D721Med (cell line): ENCODE measurements around the gene AKAP1.
A peak's percentile ranks its signal among the peaks of the same experiment; 100 is the strongest.

Source experiments
- DNase-seq: peaks from one replicate; pipeline ENCODE4 v3.0.0; 2011; ENCODE audit warnings: low spot score; ENCODE audit not compliant: insufficient read length
- FAIRE-seq: peaks from 2 replicates; lab custom pipeline; 2011; peaks lifted over from hg19 to GRCh38; lab: Jason Lieb, UNC
- TF ChIP-seq, protein P1 (sequence below): IDR thresholded peaks from 2 replicates; pipeline ENCODE4 v1.5.1; 2012; ENCODE audit warnings: mild to moderate bottlenecking, control low read depth; ENCODE audit not compliant: insufficient read depth; ENCODE audit errors: missing control alignments

Gene AKAP1

DNA sequence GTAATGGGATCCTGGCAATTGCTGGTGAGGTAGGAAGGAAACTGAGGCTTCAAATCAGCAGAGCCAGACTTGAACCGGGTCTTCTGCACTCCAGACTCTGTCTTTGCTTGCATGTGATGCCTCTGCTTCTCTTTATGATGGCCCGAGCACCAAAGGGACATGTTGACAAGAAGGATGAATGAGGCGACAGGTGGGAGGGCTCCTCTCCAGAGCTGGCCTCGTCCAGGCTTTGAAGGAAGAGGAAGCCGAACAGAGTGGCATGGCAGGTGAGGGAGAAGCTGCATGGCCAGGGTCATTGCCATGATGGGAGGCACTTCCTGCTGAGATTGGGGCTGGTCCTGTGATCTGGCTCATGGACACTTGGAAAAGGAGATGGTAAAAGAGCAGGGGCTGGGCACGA is 40.8 kb downstream of the AKAP1 start:
- DNase-seq: no peak
- FAIRE-seq: no peak
- TF ChIP-seq, protein P1, sequence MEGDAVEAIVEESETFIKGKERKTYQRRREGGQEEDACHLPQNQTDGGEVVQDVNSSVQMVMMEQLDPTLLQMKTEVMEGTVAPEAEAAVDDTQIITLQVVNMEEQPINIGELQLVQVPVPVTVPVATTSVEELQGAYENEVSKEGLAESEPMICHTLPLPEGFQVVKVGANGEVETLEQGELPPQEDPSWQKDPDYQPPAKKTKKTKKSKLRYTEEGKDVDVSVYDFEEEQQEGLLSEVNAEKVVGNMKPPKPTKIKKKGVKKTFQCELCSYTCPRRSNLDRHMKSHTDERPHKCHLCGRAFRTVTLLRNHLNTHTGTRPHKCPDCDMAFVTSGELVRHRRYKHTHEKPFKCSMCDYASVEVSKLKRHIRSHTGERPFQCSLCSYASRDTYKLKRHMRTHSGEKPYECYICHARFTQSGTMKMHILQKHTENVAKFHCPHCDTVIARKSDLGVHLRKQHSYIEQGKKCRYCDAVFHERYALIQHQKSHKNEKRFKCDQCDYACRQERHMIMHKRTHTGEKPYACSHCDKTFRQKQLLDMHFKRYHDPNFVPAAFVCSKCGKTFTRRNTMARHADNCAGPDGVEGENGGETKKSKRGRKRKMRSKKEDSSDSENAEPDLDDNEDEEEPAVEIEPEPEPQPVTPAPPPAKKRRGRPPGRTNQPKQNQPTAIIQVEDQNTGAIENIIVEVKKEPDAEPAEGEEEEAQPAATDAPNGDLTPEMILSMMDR: no peak

DNA sequence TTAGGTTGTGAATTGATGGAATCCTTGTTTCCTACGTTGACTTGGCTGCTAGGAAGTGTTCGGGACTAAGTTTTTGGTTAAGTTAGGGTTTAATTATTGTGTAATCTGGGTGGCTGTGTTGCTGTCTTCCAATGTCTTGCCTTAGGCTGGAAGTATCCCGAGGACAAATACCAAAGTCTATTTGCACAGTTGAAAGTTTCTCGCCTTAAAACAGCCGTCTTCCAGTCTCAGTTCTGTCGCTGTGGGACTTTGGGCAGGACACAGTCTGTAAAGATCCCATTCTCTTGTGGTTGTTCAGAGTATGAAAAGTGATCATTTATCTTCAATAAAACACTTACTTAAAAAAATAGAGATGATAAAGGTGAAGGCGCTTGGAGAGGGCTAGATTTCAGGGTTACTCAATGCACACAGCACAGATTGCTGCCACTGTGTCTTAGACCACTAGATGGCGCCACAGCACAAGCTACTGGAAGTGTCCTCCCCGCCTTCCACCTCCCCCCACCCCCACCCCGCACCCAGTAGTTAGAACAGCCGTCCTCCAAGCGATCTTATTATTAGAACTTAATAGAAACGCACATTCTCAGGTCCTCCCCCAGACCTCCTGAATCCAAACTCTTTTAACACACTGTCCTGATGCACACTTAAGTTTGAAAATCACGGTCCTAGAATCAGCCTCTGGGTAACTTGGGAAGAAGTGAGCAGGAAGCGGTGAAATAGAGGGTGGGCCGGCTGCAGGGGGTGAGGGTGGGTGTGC is 45.8 kb downstream of the AKAP1 start:
- FAIRE-seq (no peak), DNase-seq (peak; percentile 95)
- TF ChIP-seq, protein P1: peak; percentile 93

DNA sequence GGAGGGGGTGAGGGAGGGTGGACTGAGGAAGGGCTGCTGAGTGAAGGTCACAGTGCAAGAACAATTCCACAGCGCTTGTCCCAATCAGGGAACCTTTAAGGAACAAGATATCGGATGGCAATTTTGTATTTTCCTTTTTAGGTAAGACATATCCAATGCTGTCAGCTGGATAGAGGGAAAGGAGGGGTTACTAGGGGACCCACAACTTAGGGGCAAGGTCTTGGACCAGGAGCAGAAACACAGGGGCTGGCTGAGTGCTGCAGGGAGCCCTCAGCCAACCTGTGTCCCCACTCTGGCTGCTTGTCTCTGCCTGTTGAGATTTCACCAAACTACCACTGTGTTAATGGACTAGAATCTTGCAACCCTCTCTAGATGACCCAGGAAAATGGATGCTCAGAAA is 47.6 kb downstream of the AKAP1 start:
- DNase-seq (no peak), FAIRE-seq (no peak)
- TF ChIP-seq, protein P1: no peak

DNA sequence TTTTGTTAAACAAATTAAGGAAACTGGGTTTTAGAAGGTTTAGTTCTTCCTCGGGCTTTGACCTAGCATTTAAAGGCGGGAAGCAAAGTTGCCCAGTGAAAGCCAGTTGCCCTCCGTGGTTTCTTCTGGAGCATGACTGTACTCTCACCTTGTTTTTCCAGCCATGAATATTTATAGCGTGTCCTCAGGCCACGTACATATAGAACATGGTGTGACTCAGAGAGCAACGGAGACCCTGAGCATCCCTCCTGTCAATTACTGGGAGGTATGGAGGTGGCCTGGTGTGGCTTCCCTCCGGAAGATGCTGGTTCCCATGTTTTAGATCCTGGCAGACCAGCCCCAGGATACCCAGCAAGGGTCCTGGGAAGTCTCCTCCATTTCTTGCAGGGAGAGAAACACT is 48.4 kb downstream of the AKAP1 start:
- FAIRE-seq (no peak), DNase-seq (no peak)
- TF ChIP-seq, protein P1: no peak

DNA sequence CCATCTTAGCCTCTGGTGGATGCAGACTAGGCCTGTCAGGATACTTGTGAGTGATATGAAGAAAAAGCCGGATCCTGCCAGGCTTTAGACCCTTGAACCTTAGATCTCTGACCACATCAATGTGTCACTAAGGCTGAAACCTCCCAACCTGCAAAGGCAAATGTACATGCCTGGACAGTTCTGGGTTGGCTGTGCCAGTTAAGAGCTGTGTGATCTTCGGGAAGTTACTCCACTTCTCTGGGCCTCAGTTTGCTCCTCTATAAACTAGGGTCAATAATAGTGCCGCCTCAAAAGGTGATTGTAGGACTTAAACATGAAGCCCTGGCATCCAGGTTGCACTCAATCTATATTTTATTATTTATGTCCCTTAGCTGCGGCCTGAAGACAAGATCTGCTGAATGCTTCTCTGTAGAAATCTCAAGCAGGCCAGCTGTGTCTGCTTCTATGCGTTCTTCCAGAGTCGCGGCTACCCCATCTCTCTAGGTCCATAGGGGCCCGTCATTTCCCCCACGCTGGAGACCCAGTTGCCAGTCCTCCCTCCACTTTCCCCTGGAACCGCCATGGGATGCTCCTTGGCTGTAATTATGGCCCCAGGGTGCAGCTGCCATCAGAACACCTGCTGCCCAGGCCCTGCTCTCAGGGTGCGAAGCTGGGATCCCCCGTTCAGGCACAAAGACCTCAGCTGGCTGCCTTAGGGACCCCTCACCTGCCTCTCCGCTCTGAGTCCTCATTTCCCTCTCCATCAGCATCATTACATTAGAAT is 50.2 kb downstream of the AKAP1 start:
- DNase-seq (no peak), FAIRE-seq (no peak)
- TF ChIP-seq, protein P1: no peak

DNA sequence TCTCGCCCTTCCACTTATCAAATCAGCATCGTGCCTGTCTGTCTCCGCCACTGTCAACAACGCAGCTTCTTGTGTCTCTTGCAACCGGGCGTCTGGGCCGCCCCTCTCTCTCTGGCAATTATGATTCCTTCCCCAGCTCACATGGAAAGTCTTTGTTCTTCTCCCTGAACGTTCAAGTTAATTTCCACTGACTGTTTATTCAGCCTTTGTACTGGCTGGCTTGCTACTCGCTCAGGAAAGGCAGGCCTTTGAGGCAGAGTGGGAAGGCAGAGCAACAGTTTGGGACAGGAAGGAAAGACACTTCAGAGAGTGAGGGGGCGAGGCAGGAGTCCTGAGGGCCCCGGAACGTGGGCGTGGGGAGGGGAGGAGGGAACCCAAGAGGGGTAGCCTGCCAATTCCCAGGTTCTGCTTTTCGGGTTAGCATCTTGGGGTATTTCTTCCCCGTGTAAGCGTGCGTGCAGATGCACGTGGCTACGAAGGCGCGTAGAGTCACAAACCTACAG is 50.8 kb downstream of the AKAP1 start:
- no peak for FAIRE-seq
- TF ChIP-seq, protein P1: no peak
- no peak for DNase-seq
